ENCODE measurements around the gene ANAPC16.

Gene ANAPC16

GRCh38 chr10:72235544-72236279, 19.9 kb downstream of the ANAPC16 start:
- H3K27ac ChIP-seq (ENCODE audit: low read length, poor library complexity, severe bottlenecking): no peak overlapping the region
- H4K91ac ChIP-seq (ENCODE audit: low read length): no peak overlapping the region
- H3K4me1 ChIP-seq (ENCODE audit: control insufficient read depth, insufficient read depth, low read depth, low read length): no peaks in the 10 kb centered on the region
- H2BK15ac ChIP-seq (ENCODE audit: low read depth, poor library complexity, severe bottlenecking): no peak overlapping the region
- peaks cover 30 to 41% of the 10 kb centered on the region in 2 experiments for H3K36me3 ChIP-seq (ENCODE audit: control insufficient read depth in 1 of 2, insufficient read depth in 2 of 2, low read depth in 1 of 2, low read length in 2 of 2)
- H2BK12ac ChIP-seq (ENCODE audit: low read length in 2 of 2): no peak overlapping the region
- no peak overlapping the region for H2AFZ ChIP-seq (ENCODE audit: low read depth, low read length)
- no peaks in the 10 kb centered on the region for H3K9me3 ChIP-seq (ENCODE audit: control insufficient read depth, low read length)
- no peak overlapping the region for H3K9ac ChIP-seq (ENCODE audit: low read length)
- no peak overlapping the region for H4K8ac ChIP-seq (ENCODE audit: low read length)
- whole genome bisulfite sequencing: 99% methylated on average over 4 of the region's 6 CpGs
- H3K4ac ChIP-seq (ENCODE audit: low read depth in 1 of 2, low read length in 2 of 2): no peak overlapping the region
- H2BK120ac ChIP-seq (ENCODE audit: low read depth, low read length): no peak overlapping the region
- no peak overlapping the region for H3K23ac ChIP-seq (ENCODE audit: low read length in 2 of 2)
- DNase-seq: no peak
- no peaks in the 10 kb centered on the region for H3K27me3 ChIP-seq (ENCODE audit: control insufficient read depth in 1 of 2, insufficient read depth in 1 of 2, low read length in 2 of 2)
- no peak overlapping the region for H3K18ac ChIP-seq (ENCODE audit: low read depth in 1 of 2, low read length in 2 of 2)
- no peak overlapping the region for H2AK5ac ChIP-seq (ENCODE audit: low read length, severe bottlenecking)
- no peak overlapping the region for H3K14ac ChIP-seq (ENCODE audit: low read length in 2 of 2)
- H3K4me3 ChIP-seq (ENCODE audit: insufficient read depth in 1 of 2, low read depth in 1 of 2, low read length in 2 of 2): no peak overlapping the region
- no peak overlapping the region for H2BK5ac ChIP-seq (ENCODE audit: low read depth, low read length, poor library complexity, severe bottlenecking)
- H3K79me1 ChIP-seq (replicated peaks; ENCODE audit: low read length, poor library complexity, severe bottlenecking): peaks cover 10% of the 10 kb centered on the region
- H3K4me2 ChIP-seq (ENCODE audit: low read length, poor library complexity, severe bottlenecking): no peak overlapping the region

- Histone ChIP-seq H2BK12ac (ENCODE audit: low read length in 2 of 2) (peak overlapping the region in 1 of 2 experiments; percentile 82), H3K9ac (ENCODE audit: low read length) (no peak overlapping the region)
- WGBS: 96% methylated on average over 11 of the region's 13 CpGs
Observed at GRCh38 chr10:72238392-72239175, 22.8 kb downstream of the ANAPC16 start.

GRCh38 chr10:72239409-72239808, 23.6 kb downstream of the ANAPC16 start:
- Histone ChIP-seq H4K91ac (ENCODE audit: low read length) (no peak overlapping the region), H3K9ac (ENCODE audit: low read length) (no peak overlapping the region), H4K8ac (ENCODE audit: low read length) (no peak overlapping the region), H3K27ac (ENCODE audit: low read length, poor library complexity, severe bottlenecking) (no peak overlapping the region), H3K9me3 (ENCODE audit: control insufficient read depth, low read length) (no peaks in the 10 kb centered on the region), H2BK12ac (ENCODE audit: low read length in 2 of 2) (no peak overlapping the region), H3K18ac (ENCODE audit: low read depth in 1 of 2, low read length in 2 of 2) (no peak overlapping the region), H2BK15ac (ENCODE audit: low read depth, poor library complexity, severe bottlenecking) (no peak overlapping the region), H3K79me1 (replicated peaks; ENCODE audit: low read length, poor library complexity, severe bottlenecking) (peaks cover 2% of the 10 kb centered on the region), H2BK120ac (ENCODE audit: low read depth, low read length) (no peak overlapping the region), H3K4me2 (ENCODE audit: low read length, poor library complexity, severe bottlenecking) (no peak overlapping the region), H3K14ac (ENCODE audit: low read length in 2 of 2) (no peak overlapping the region), H3K4ac (ENCODE audit: low read depth in 1 of 2, low read length in 2 of 2) (no peak overlapping the region), H2AK5ac (ENCODE audit: low read length, severe bottlenecking) (no peak overlapping the region), H3K23ac (ENCODE audit: low read length in 2 of 2) (no peak overlapping the region), H3K36me3 (ENCODE audit: control insufficient read depth in 1 of 2, insufficient read depth in 2 of 2, low read depth in 1 of 2, low read length in 2 of 2) (peaks cover 12 to 16% of the 10 kb centered on the region in 2 experiments), H2AFZ (ENCODE audit: low read depth, low read length) (no peak overlapping the region), H3K4me1 (ENCODE audit: control insufficient read depth, insufficient read depth, low read depth, low read length) (peaks cover 6% of the 10 kb centered on the region), H3K4me3 (ENCODE audit: insufficient read depth in 1 of 2, low read depth in 1 of 2, low read length in 2 of 2) (no peak overlapping the region), H2BK5ac (ENCODE audit: low read depth, low read length, poor library complexity, severe bottlenecking) (no peak overlapping the region), H3K27me3 (ENCODE audit: control insufficient read depth in 1 of 2, insufficient read depth in 1 of 2, low read length in 2 of 2) (no peaks in the 10 kb centered on the region)
- no CpG with 5 or more reads among the region's 1 CpG for whole genome bisulfite sequencing
- DNase-seq: peak; percentile 48

More at GRCh38 chr10:72238392-72239175, 22.8 kb downstream of the ANAPC16 start:
- H2BK120ac ChIP-seq (ENCODE audit: low read depth, low read length): no peak overlapping the region
- H3K4me2 ChIP-seq (ENCODE audit: low read length, poor library complexity, severe bottlenecking): no peak overlapping the region
- peak overlapping the region in 1 of 2 experiments; percentile 6 for H3K18ac ChIP-seq (ENCODE audit: low read depth in 1 of 2, low read length in 2 of 2)
- no peak overlapping the region for H2AFZ ChIP-seq (ENCODE audit: low read depth, low read length)
- H3K4ac ChIP-seq (ENCODE audit: low read depth in 1 of 2, low read length in 2 of 2): peak overlapping the region in 1 of 2 experiments; percentile 52
- no peak overlapping the region for H3K23ac ChIP-seq (ENCODE audit: low read length in 2 of 2)
- peaks cover 2% of the 10 kb centered on the region for H3K79me1 ChIP-seq (replicated peaks; ENCODE audit: low read length, poor library complexity, severe bottlenecking)
- H2BK5ac ChIP-seq (ENCODE audit: low read depth, low read length, poor library complexity, severe bottlenecking): no peak overlapping the region
- H3K4me3 ChIP-seq (ENCODE audit: insufficient read depth in 1 of 2, low read depth in 1 of 2, low read length in 2 of 2): no peak overlapping the region
- no peak overlapping the region for H3K27ac ChIP-seq (ENCODE audit: low read length, poor library complexity, severe bottlenecking)
- peak overlapping the region in 1 of 2 experiments; percentile 69 for H3K14ac ChIP-seq (ENCODE audit: low read length in 2 of 2)
- H3K36me3 ChIP-seq (ENCODE audit: control insufficient read depth in 1 of 2, insufficient read depth in 2 of 2, low read depth in 1 of 2, low read length in 2 of 2): peaks cover 17 to 24% of the 10 kb centered on the region in 2 experiments
- no peaks in the 10 kb centered on the region for H3K27me3 ChIP-seq (ENCODE audit: control insufficient read depth in 1 of 2, insufficient read depth in 1 of 2, low read length in 2 of 2)
- H4K8ac ChIP-seq (ENCODE audit: low read length): no peak overlapping the region
- no peak overlapping the region for H2BK15ac ChIP-seq (ENCODE audit: low read depth, poor library complexity, severe bottlenecking)
- H4K91ac ChIP-seq (ENCODE audit: low read length): no peak overlapping the region
- no peaks in the 10 kb centered on the region for H3K9me3 ChIP-seq (ENCODE audit: control insufficient read depth, low read length)
- DNase-seq: no peak
- peak overlapping the region; percentile 51 for H2AK5ac ChIP-seq (ENCODE audit: low read length, severe bottlenecking)
- H3K4me1 ChIP-seq (ENCODE audit: control insufficient read depth, insufficient read depth, low read depth, low read length): peaks cover 4% of the 10 kb centered on the region

GRCh38 chr10:72240371-72240770, 24.6 kb downstream of the ANAPC16 start:
- Histone ChIP-seq H3K36me3 (ENCODE audit: control insufficient read depth in 1 of 2, insufficient read depth in 2 of 2, low read depth in 1 of 2, low read length in 2 of 2) (peaks cover 4 to 10% of the 10 kb centered on the region in 2 experiments), H2BK12ac (ENCODE audit: low read length in 2 of 2) (no peak overlapping the region), H2BK5ac (ENCODE audit: low read depth, low read length, poor library complexity, severe bottlenecking) (no peak overlapping the region), H3K14ac (ENCODE audit: low read length in 2 of 2) (no peak overlapping the region), H3K27me3 (ENCODE audit: control insufficient read depth in 1 of 2, insufficient read depth in 1 of 2, low read length in 2 of 2) (no peaks in the 10 kb centered on the region), H2AK5ac (ENCODE audit: low read length, severe bottlenecking) (no peak overlapping the region), H4K91ac (ENCODE audit: low read length) (no peak overlapping the region), H3K79me1 (replicated peaks; ENCODE audit: low read length, poor library complexity, severe bottlenecking) (no peaks in the 10 kb centered on the region), H3K4me3 (ENCODE audit: insufficient read depth in 1 of 2, low read depth in 1 of 2, low read length in 2 of 2) (no peak overlapping the region), H3K4me2 (ENCODE audit: low read length, poor library complexity, severe bottlenecking) (no peak overlapping the region), H3K9me3 (ENCODE audit: control insufficient read depth, low read length) (no peaks in the 10 kb centered on the region), H2BK120ac (ENCODE audit: low read depth, low read length) (no peak overlapping the region), H2AFZ (ENCODE audit: low read depth, low read length) (no peak overlapping the region), H4K8ac (ENCODE audit: low read length) (no peak overlapping the region), H2BK15ac (ENCODE audit: low read depth, poor library complexity, severe bottlenecking) (no peak overlapping the region), H3K4me1 (ENCODE audit: control insufficient read depth, insufficient read depth, low read depth, low read length) (peaks cover 8% of the 10 kb centered on the region), H3K18ac (ENCODE audit: low read depth in 1 of 2, low read length in 2 of 2) (no peak overlapping the region), H3K23ac (ENCODE audit: low read length in 2 of 2) (no peak overlapping the region), H3K9ac (ENCODE audit: low read length) (no peak overlapping the region), H3K4ac (ENCODE audit: low read depth in 1 of 2, low read length in 2 of 2) (no peak overlapping the region), H3K27ac (ENCODE audit: low read length, poor library complexity, severe bottlenecking) (no peak overlapping the region)
- no peak for DNase-seq
- 97% methylated on average over 7 of the region's 7 CpGs for WGBS

Measured in mesenchymal stem cell (in vitro differentiated cells and primary cell).